ENCODE measurements around the gene CACFD1.

CACFD1 gene

GRCh38 chr9:133467101-133467500, 7.3 kb downstream of the CACFD1 start:
- DNase-seq: no peak

- no peak for DNase-seq
Measured at GRCh38 chr9:133468374-133468773, 8.6 kb downstream of the CACFD1 start.

- no peak for DNase-seq
Measured at GRCh38 chr9:133468777-133469421, 9.1 kb downstream of the CACFD1 start.

GRCh38 chr9:133470427-133470924, 10.7 kb downstream of the CACFD1 start:
- DNase-seq: no peak

- no peak for DNase-seq
Measured at GRCh38 chr9:133470988-133471387, 11.2 kb downstream of the CACFD1 start.

- DNase-seq: no peak
Measured at GRCh38 chr9:133471551-133472276, 11.9 kb downstream of the CACFD1 start.

DNA sequence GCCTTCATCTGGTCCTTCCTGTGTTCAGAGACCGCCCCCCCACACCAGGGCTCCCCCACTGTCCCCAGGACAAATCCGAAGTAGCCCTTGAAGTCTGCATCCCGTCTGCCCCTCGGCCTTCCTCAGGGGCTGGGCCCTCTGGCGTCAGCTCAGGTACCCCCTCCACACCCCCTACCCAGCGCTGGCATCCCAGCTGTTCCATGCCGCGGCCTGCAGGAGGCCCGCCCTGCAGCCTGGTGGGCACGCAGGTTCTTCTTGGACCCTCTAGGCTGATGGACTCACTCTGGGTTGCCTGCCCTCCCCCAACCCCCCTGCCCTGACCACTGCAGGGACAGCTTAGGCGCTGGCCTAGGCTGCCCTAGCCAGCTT, 12.5 kb downstream of the CACFD1 start:
- no peak for DNase-seq

DNA sequence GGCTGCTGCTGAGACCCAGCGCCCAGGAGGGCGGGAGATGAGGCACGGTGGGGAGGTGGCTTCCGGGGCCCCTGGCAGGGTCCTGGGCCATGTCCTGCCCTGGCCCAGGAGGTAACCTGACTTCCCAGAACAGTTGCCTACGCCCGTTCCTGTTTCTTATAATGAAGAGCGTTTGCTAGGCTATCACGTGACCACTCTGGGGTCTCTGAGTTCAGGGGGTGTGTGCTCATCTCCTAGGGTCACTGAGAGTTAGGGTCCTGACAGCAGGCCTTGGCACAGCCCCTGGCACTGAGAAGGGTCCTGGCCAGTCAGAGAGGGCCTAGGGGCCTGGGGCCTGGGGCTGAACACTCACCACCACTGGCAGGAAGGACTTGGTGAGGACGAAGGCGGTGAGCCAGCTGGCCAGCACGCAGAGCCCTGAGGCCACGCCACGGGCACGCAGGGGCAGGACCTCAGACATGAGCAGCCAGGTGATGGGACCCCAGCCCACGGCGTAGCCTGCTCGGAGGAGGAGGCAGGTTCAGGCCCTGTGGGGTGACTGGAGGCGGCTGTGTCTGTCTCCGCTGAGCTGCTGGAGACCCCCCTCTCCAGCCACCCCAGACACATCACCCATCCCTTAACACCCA, 13.1 kb downstream of the CACFD1 start:
- no peak for DNase-seq

DNA sequence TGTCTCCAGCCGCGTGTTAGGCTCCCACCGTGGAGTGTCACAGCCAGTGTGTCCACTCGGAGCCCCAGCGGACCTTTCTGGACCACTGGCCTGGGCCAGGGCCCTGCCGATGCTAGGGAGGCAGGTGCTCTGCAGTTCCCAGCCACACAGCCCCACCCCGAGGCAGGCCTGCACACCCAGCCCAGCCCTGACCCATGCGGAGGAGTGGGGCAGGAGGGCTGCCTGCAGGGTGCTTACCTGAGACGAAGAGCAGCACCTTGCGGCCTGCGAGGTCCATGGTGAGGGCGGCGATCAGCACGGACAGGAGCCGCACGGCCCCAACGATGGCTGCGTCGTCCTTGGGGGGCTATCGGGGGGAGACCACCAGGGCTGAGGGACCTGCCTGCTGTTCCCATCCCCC, 14.0 kb downstream of the CACFD1 start:
- DNase-seq: no peak

- DNase-seq: no peak
Measured at GRCh38 chr9:133474215-133474614, 14.4 kb downstream of the CACFD1 start.

GRCh38 chr9:133474853-133475252, 15.1 kb downstream of the CACFD1 start:
- no peak for DNase-seq

DNA sequence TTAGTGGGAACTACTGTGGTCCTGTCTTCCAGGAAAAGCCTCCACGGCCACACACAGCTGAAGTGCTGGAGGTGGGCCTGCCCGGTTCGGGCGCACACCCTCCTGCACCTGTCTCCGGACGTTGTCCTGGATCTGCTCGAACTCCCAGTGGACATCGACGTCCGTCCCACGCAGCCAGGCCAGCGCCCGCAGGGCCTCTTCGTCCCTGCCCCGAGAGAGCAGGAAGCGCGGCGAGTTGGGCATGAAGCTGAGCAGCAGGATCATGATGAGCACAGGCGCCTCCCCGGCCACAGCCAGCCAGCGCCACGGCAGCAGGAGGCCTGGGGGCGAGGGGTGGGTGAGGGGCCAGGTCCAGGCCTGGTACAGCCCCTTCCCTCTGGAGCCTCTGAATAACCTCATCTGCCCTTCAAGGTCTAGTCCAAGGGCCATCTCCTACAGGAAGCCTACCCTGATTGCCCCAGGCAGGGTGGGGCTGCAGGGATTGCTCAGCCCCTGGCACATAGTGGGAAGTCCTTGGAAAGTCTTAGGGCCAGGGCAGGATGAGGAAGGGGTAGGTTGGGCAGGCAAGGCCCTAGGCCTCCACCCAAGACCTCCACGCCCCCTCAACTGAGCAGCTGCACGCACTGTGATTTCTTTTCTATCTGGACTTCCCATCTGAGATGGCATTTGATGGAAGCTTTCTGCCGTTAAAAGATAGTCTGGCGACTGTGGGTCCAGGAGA, 15.7 kb downstream of the CACFD1 start:
- DNase-seq: no peak

- no peak for DNase-seq
Measured at GRCh38 chr9:133476036-133476931, 16.5 kb downstream of the CACFD1 start.

GRCh38 chr9:133476941-133477340, 17.2 kb downstream of the CACFD1 start:
- DNase-seq: no peak

DNA sequence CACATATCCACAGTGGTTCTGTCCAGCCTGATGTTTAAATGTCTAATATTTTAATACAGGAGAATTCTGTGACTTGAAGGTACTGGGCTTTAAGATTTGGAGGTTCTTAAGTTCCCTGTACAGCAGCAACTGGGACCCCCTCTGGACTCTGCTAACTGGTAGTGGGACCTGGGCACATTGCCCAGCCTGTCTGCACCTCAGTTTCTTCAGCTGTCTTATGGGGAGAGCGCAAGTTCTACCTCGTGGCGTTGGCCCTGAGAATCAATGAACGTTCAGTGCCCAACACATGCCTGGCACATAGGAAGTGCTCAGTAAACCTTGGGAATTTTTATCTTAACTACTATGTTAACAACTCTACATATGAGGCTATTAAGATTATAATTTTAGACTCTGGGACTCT, 17.7 kb downstream of the CACFD1 start:
- DNase-seq: no peak

DNA sequence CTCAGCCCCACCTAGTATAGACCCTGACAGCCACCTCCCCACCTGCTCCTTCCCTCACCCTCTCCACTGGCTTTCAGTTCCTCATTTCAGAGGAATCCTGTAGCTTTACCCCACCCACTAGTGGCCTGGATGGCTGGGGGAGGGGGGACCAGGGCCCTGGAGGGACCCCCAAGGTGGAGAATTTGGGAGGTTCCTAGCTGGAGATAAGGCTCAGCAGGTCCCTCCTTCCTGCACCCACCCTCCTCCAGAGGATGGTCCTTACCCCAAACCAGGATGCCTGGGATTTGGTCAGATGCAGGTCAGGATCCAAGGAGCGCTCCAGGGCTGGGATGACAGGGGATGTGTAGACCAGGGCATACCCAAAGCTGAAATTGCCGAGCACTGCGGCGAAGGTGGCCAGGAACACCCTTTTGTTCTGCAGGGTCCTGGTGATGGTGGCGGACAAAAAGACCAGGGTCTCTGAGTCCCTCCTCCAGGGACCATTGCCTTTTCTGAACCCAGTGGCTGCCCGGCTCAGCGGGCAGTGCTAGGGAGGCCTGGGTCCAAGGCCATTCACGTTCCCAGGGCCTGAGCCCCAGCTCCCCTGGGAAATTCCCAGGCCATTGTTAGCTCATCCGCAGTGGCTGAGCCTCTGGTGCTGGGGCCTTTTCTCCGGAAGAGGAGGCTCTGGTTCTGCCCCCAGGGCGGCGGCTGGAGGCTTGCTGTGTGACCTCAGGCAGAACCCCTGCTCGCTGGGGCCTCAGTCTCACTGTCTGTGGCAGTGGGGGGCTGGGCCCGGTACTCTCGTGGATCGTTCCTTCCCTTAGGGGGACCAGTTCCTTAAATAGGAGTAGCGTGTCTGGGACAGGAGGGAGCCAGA, 18.4 kb downstream of the CACFD1 start:
- DNase-seq: no peak

GRCh38 chr9:133478851-133479711, 19.3 kb downstream of the CACFD1 start, which contains the start of gene SLC2A6:
TSS of gene SLC2A6 (minus strand) at chr9:133479099. CDS start at chr9:133479059, 40 bp downstream.
- DNase-seq: no peak

- no peak for DNase-seq
Measured at GRCh38 chr9:133483611-133484010, 23.8 kb downstream of the CACFD1 start.

DNA sequence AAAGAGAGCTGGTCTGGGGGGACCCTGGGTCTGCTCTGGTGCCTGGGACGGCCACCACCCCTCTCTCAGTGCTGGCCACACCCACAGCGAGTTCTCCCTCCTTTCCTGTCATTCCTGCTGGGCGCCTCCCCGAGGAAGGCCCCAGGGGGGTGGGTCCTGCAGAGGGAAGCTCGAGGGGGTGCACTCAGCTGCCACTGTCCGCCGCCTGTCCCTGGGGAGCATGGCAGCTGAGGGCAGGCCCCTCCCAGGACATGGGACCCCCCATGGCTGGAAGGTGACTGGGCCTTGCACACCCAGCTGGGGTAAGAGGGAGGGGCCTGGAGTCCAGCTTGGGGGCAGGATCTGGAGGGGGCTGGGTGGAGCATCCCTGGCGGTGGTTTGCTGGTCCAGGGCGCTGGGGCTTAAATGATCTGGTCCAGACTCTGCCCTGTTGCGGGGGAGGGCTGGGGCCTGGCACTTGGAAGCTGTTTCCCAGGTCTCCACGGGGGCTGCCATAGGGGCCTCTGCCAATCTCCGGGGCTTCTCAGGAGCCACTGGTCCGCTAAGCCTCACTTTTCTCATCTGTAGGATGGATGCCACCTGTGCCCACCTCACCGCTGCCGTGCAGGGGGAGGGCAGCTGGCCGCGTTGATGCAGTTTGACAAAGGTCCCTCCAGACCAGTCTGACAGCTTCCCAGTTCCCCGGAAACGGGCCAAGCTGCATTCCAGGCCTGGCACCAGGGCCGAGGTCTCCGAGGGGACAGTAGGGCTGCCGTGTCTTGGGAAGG, 25.1 kb downstream of the CACFD1 start:
- DNase-seq: no peak
